ENCODE results near the gene BOK. TPM values are rescaled to one million over a fixed set of nuclear protein-coding genes. Genes with fewer than 3 reads are reported as not detected.

The BOK gene
- total and polyA plus RNA-seq, 2 of the 4 experiments (the other 2 are of a cell fraction), result 13.3 to 34.4 TPM

DNA sequence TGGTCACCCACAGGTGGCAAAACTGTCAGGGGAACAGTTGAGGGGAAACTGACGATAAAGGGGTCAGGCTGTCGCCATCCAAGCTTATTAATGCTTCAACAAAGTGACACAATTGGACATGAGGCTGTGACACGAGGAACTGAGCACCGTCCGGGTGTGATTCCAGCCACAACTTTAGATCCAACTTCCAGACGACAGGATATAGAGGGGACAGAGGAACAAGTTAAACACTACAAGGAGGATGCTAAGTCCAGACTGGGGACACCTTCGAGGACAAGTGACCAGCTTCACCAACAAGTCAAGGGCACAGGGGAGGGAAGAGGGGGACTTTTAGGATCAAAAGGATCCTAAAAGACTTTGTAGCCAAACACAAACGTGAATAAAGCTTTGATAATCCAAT, 23.8 kb downstream of the BOK start:
- no peak overlapping the region for H4K5ac ChIP-seq (ENCODE audit: low read depth, low read length)
- DNase-seq (no peak), ATAC-seq (ENCODE audit: low read depth) (no peak)
- H3K4me1 ChIP-seq (ENCODE audit: control insufficient read depth, insufficient read depth, low read length), result peaks cover 5% of the 10 kb centered on the region; the same call in 1 of the 2 replicates
- no peak overlapping the region for H2BK5ac ChIP-seq (ENCODE audit: low read depth, low read length, poor library complexity, severe bottlenecking)
- no TSS peak for BruUV-seq (replicated peaks)
- H3K9me1 ChIP-seq (ENCODE audit: insufficient read depth, low read length), result no peaks in the 10 kb centered on the region; the same call in 1 of the 2 replicates
- H3K36me3 ChIP-seq (ENCODE audit: control insufficient read depth, insufficient read depth, low read length), result peaks cover 42% of the 10 kb centered on the region
- H3K9me3 ChIP-seq (ENCODE audit: control insufficient read depth, insufficient read depth, low read length), result peaks cover 36% of the 10 kb centered on the region
- H3K79me1 ChIP-seq (ENCODE audit: low read depth in 1 of 2, low read length in 2 of 2), result peaks cover 9 to 11% of the 10 kb centered on the region in 2 experiments; a peak in 3 of 4 replicates
- no peak overlapping the region for H2AK5ac ChIP-seq (ENCODE audit: low read depth, low read length)
- H3K27me3 ChIP-seq (ENCODE audit: control insufficient read depth, insufficient read depth, low read length), result no peaks in the 10 kb centered on the region
- dilution Hi-C loops (cut with HindIII; ENCODE audit: low sequenced_read_pairs, unreplicated experiment) (no loop called here), intact Hi-C loops (cut with micrococcal nuclease) (no loop called here), in situ Hi-C loops (cut with MboI; ENCODE audit: low sequenced_read_pairs) (no loop called here)
- H4K91ac ChIP-seq (ENCODE audit: insufficient read depth, low read depth, low read length), result no peak overlapping the region
- no peak overlapping the region for H3K4me3 ChIP-seq (ENCODE audit: insufficient read depth, low read depth, low read length)
- 90% methylated on average over 2 of the region's 8 CpGs; no CpG with 5 or more reads in 1 of the 2 experiments for WGBS, 2 experiments (ENCODE audit: extremely low coverage in 2 of 2, insufficient read length in 1 of 2)
- H3K14ac ChIP-seq (replicated peaks; ENCODE audit: low read depth, low read length), result no peak overlapping the region
- no peak overlapping the region for H3K9ac ChIP-seq (ENCODE audit: low read depth, low read length)
- no peak overlapping the region for H2BK120ac ChIP-seq (ENCODE audit: low read depth, low read length)
- no peak for TF ChIP-seq MXI1 (IDR thresholded peaks at IDR 0.05; ENCODE audit: borderline replicate concordance, low read depth, low read length)
- H3K4me2 ChIP-seq (ENCODE audit: low read depth, low read length), result no peak overlapping the region
- no peak overlapping the region for H3K23ac ChIP-seq (ENCODE audit: low read depth, low read length)
- no peak overlapping the region for H3K56ac ChIP-seq (ENCODE audit: extremely low read depth, insufficient read depth, low read length)
- H3K27ac ChIP-seq (ENCODE audit: insufficient read depth, low read length), result no peak overlapping the region
- no peak overlapping the region for H2AK9ac ChIP-seq (replicated peaks; ENCODE audit: low read depth, low read length, poor library complexity)
- H3K18ac ChIP-seq (ENCODE audit: low read depth, low read length), result no peak overlapping the region
- H4K20me1 ChIP-seq (ENCODE audit: insufficient read depth, low read length), result no peaks in the 10 kb centered on the region; the same call in 1 of the 2 replicates
- ChIA-PET POLR2A (ENCODE audit: unreplicated experiment) (no interaction called here), CTCF (no interaction called here)
- no peak overlapping the region for H2BK15ac ChIP-seq (ENCODE audit: low read depth, low read length)
- no peak overlapping the region for H2BK20ac ChIP-seq (ENCODE audit: low read depth, low read length)
- no peak overlapping the region for H4K8ac ChIP-seq (ENCODE audit: low read depth in 2 of 2, low read length in 2 of 2)
- no peak overlapping the region for H2AFZ ChIP-seq (replicated peaks; ENCODE audit: low read length, poor library complexity)
- H3K4ac ChIP-seq (ENCODE audit: low read depth, low read length), result no peak overlapping the region
